ENCODE measurements around the gene CPED1.
A peak's percentile ranks its signal among the peaks of the same experiment; 100 is the strongest.

CPED1 gene

GRCh38 chr7:121323515-121324302 is 335.2 kb downstream of the CPED1 start:
- no peak for DNase-seq (ENCODE audit: low spot score)
- Histone ChIP-seq H3K9me3 (replicated peaks in 1 of 2; ENCODE audit: control insufficient read depth in 2 of 2, insufficient read depth in 1 of 2, low read depth in 1 of 2, low read length in 2 of 2) (no peaks in the 10 kb centered on the region), H3K4me1 (ENCODE audit: control insufficient read depth in 2 of 2, insufficient read depth in 1 of 2, low read depth in 1 of 2, low read length in 2 of 2) (peaks cover 0 to 1% of the 10 kb centered on the region in 2 donors), H3K18ac (ENCODE audit: low read length) (no peak overlapping the region), H3K27ac (replicated peaks; ENCODE audit: low read length) (no peak overlapping the region), H3K36me3 (replicated peaks in 1 of 2; ENCODE audit: control insufficient read depth in 2 of 2, insufficient read depth in 2 of 2, low read length in 2 of 2) (no peaks in the 10 kb centered on the region), H3K14ac (ENCODE audit: low read length) (no peak overlapping the region), H3K4ac (ENCODE audit: low read length) (no peak overlapping the region), H3K79me1 (ENCODE audit: low read depth, low read length) (no peaks in the 10 kb centered on the region), H2BK15ac (ENCODE audit: low read length) (no peak overlapping the region), H3K4me3 (ENCODE audit: low read length in 2 of 2) (no peak overlapping the region), H3K23ac (ENCODE audit: low read depth, low read length, poor library complexity) (no peak overlapping the region), H3K4me2 (ENCODE audit: insufficient read depth, low read length, poor library complexity, severe bottlenecking) (no peak overlapping the region), H4K91ac (ENCODE audit: low read depth, low read length, poor library complexity) (no peak overlapping the region), H2BK120ac (ENCODE audit: low read depth, low read length) (no peak overlapping the region), H2BK12ac (ENCODE audit: low read length) (no peak overlapping the region), H4K8ac (ENCODE audit: low read depth, low read length) (no peak overlapping the region), H2AFZ (ENCODE audit: low read length) (no peak overlapping the region), H2BK5ac (ENCODE audit: low read length) (no peak overlapping the region), H3K27me3 (ENCODE audit: control insufficient read depth in 3 of 3, insufficient read depth in 3 of 3, low read depth in 1 of 3, low read length in 3 of 3) (peaks cover 0 to 30% (median 5%) of the 10 kb centered on the region in 3 experiments), H3K9ac (ENCODE audit: low read depth, low read length, poor library complexity) (no peak overlapping the region), H2AK5ac (ENCODE audit: low read depth, low read length) (no peak overlapping the region)
- WGBS, 2 donors (ENCODE audit: extremely low coverage in 2 of 2, insufficient read length in 2 of 2, insufficient replicate concordance in 1 of 2) = no CpG with 5 or more reads among the region's 5 CpGs

DNA sequence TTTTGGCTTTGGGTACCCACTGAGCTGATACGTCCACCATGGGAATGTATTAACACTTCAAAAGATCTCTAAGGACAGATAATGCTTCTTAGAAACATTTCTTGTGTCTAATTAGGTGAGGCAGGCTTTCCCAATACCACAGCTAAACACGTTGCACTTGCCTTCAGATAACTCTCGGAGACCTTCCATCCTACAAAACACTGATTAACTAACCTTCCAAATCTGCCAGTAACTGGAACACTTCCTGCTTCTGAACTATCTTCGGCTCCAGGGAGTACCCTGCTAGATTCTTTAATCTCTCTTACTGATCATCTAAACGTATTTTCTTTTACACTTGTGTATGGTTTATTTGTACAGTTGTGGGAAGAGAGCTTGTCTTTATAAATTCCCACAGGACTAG is 339.2 kb downstream of the CPED1 start:
- Histone ChIP-seq H3K4ac (ENCODE audit: low read length) (no peak overlapping the region), H3K4me2 (ENCODE audit: insufficient read depth, low read length, poor library complexity, severe bottlenecking) (no peak overlapping the region), H3K27me3 (ENCODE audit: control insufficient read depth in 3 of 3, insufficient read depth in 3 of 3, low read depth in 1 of 3, low read length in 3 of 3) (peaks cover 4 to 68% (median 29%) of the 10 kb centered on the region in 3 experiments), H3K79me1 (ENCODE audit: low read depth, low read length) (no peaks in the 10 kb centered on the region), H3K9ac (ENCODE audit: low read depth, low read length, poor library complexity) (no peak overlapping the region), H4K91ac (ENCODE audit: low read depth, low read length, poor library complexity) (no peak overlapping the region), H4K8ac (ENCODE audit: low read depth, low read length) (no peak overlapping the region), H2AK5ac (ENCODE audit: low read depth, low read length) (no peak overlapping the region), H3K36me3 (replicated peaks in 1 of 2; ENCODE audit: control insufficient read depth in 2 of 2, insufficient read depth in 2 of 2, low read length in 2 of 2) (no peaks in the 10 kb centered on the region), H3K4me1 (ENCODE audit: control insufficient read depth in 2 of 2, insufficient read depth in 1 of 2, low read depth in 1 of 2, low read length in 2 of 2) (peaks cover 7% of the 10 kb centered on the region in 2 donors), H3K14ac (ENCODE audit: low read length) (no peak overlapping the region), H3K9me3 (replicated peaks in 1 of 2; ENCODE audit: control insufficient read depth in 2 of 2, insufficient read depth in 1 of 2, low read depth in 1 of 2, low read length in 2 of 2) (peaks cover 0 to 5% of the 10 kb centered on the region in 2 donors), H2BK15ac (ENCODE audit: low read length) (no peak overlapping the region), H3K4me3 (ENCODE audit: low read length in 2 of 2) (no peak overlapping the region), H3K18ac (ENCODE audit: low read length) (no peak overlapping the region), H3K27ac (replicated peaks; ENCODE audit: low read length) (no peak overlapping the region), H2AFZ (ENCODE audit: low read length) (no peak overlapping the region), H2BK5ac (ENCODE audit: low read length) (no peak overlapping the region), H2BK12ac (ENCODE audit: low read length) (no peak overlapping the region), H2BK120ac (ENCODE audit: low read depth, low read length) (no peak overlapping the region), H3K23ac (ENCODE audit: low read depth, low read length, poor library complexity) (no peak overlapping the region)
- no peak for DNase-seq (ENCODE audit: low spot score)
- no CpG with 5 or more reads among the region's 5 CpGs for WGBS, 2 donors (ENCODE audit: extremely low coverage in 2 of 2, insufficient read length in 2 of 2, insufficient replicate concordance in 1 of 2)

GRCh38 chr7:121328508-121329190 is 340.1 kb downstream of the CPED1 start, which contains the start of gene WNT16:
Gene WNT16 (plus strand): TSS chr7:121329000. CDS start chr7:121329293, 293 bp downstream.
- DNase-seq (ENCODE audit: low spot score) = peak; percentile 31
- peak within 1 kb of the TSS; percentile 38 for H3K18ac ChIP-seq (ENCODE audit: low read length)
- H2BK120ac ChIP-seq (ENCODE audit: low read depth, low read length) = no peak within 1 kb of the TSS
- no peak within 1 kb of the TSS for H2BK15ac ChIP-seq (ENCODE audit: low read length)
- H3K27ac ChIP-seq (replicated peaks; ENCODE audit: low read length) = no peak within 1 kb of the TSS
- H2AFZ ChIP-seq (ENCODE audit: low read length) = peak within 1 kb of the TSS; percentile 72
- H3K14ac ChIP-seq (ENCODE audit: low read length) = no peak within 1 kb of the TSS
- H3K9ac ChIP-seq (ENCODE audit: low read depth, low read length, poor library complexity) = no peak within 1 kb of the TSS
- H3K79me1 ChIP-seq (ENCODE audit: low read depth, low read length) = no peaks in the 10 kb centered on the region
- no peak within 1 kb of the TSS for H4K8ac ChIP-seq (ENCODE audit: low read depth, low read length)
- H2AK5ac ChIP-seq (ENCODE audit: low read depth, low read length) = no peak within 1 kb of the TSS
- no peak within 1 kb of the TSS for H4K91ac ChIP-seq (ENCODE audit: low read depth, low read length, poor library complexity)
- H2BK5ac ChIP-seq (ENCODE audit: low read length) = no peak within 1 kb of the TSS
- no peak within 1 kb of the TSS for H3K4ac ChIP-seq (ENCODE audit: low read length)
- H3K23ac ChIP-seq (ENCODE audit: low read depth, low read length, poor library complexity) = peak within 1 kb of the TSS; percentile 32
- no CpG with 5 or more reads among the region's 27 CpGs for WGBS, 2 donors (ENCODE audit: extremely low coverage in 2 of 2, insufficient read length in 2 of 2, insufficient replicate concordance in 1 of 2)
- peak within 1 kb of the TSS; percentile 43 to 76 for H3K4me3 ChIP-seq (ENCODE audit: low read length in 2 of 2)
- peaks cover 5 to 7% of the 10 kb centered on the region in 2 donors for H3K4me1 ChIP-seq (ENCODE audit: control insufficient read depth in 2 of 2, insufficient read depth in 1 of 2, low read depth in 1 of 2, low read length in 2 of 2)
- H2BK12ac ChIP-seq (ENCODE audit: low read length) = no peak within 1 kb of the TSS
- peaks cover 0 to 5% of the 10 kb centered on the region in 2 donors for H3K9me3 ChIP-seq (replicated peaks in 1 of 2; ENCODE audit: control insufficient read depth in 2 of 2, insufficient read depth in 1 of 2, low read depth in 1 of 2, low read length in 2 of 2)
- H3K27me3 ChIP-seq (ENCODE audit: control insufficient read depth in 3 of 3, insufficient read depth in 3 of 3, low read depth in 1 of 3, low read length in 3 of 3) = peaks cover 4 to 63% (median 29%) of the 10 kb centered on the region in 3 experiments
- no peaks in the 10 kb centered on the region for H3K36me3 ChIP-seq (replicated peaks in 1 of 2; ENCODE audit: control insufficient read depth in 2 of 2, insufficient read depth in 2 of 2, low read length in 2 of 2)
- peak within 1 kb of the TSS; percentile 82 for H3K4me2 ChIP-seq (ENCODE audit: insufficient read depth, low read length, poor library complexity, severe bottlenecking)
